Caco-2 (cell line): ENCODE measurements around the gene ZNF23. TPM values are rescaled to one million over a fixed set of nuclear protein-coding genes. Genes with fewer than 3 reads are reported as not detected.
A peak's percentile ranks its signal among the peaks of the same experiment; 100 is the strongest.

Experiments
- BruUV-seq: library from RNA; stranded (reverse); fragments of 400-500 nt; replicated peaks from 2 replicates; lab custom pipeline; 2021; lab: Mats Ljungman, UMichigan
- CTCF ChIA-PET: fragments of 300-600 bp; sonication (Branson Sonifier 250); formaldehyde crosslinking; loops from one replicate; lab custom pipeline; 2022; ENCODE audit warnings: antibody characterized with exemption; lab: Charles Lee
- POLR2A ChIA-PET: fragments of 300-600 bp; sonication (Branson Sonifier 250); formaldehyde crosslinking; loops from one replicate; lab custom pipeline; 2022; ENCODE audit warnings: antibody characterized with exemption; lab: Charles Lee
- DNase-seq, 2 experiments: peaks; one replicate each; pipeline versions ENCODE4 v3.0.0 to v3.0.0-alpha.2; 2020 to 2022
- H3K27me3 ChIP-seq: replicated peaks from 2 replicates; pipeline ENCODE4 v1.6.0; 2011; ENCODE audit warnings: low read length; ENCODE audit not compliant: control insufficient read depth, insufficient read depth
- H3K36me3 ChIP-seq: 2 replicates; pipeline ENCODE4 v1.5.1; 2011; ENCODE audit warnings: low read length; ENCODE audit not compliant: control insufficient read depth, insufficient read depth
- H3K4me1 ChIP-seq: fragments of 250-450 bp; sonication (Bioruptor Pico); 2 replicates; pipeline ENCODE4 v1.5.1; 2020; ENCODE audit warnings: mild to moderate bottlenecking
- H3K4me3 ChIP-seq: 2 replicates; pipeline ENCODE4 v1.5.1; 2011; ENCODE audit warnings: low read depth, mild to moderate bottlenecking, control low read depth, low read length
- H3K9me3 ChIP-seq: fragments of 250-450 bp; sonication (Bioruptor Pico); 2 replicates; pipeline ENCODE4 v1.5.1; 2020; ENCODE audit warnings: mild to moderate bottlenecking, moderate library complexity
- H3K27ac Mint-ChIP-seq: one replicate; pipeline ENCODE4 v1.8.0; 2022; ENCODE audit warnings: mixed read lengths; ENCODE audit not compliant: unreplicated experiment
- H3K27me3 Mint-ChIP-seq: one replicate; pipeline ENCODE4 v1.8.0; 2022; ENCODE audit warnings: mixed read lengths; ENCODE audit not compliant: insufficient read depth, unreplicated experiment
- H3K36me3 Mint-ChIP-seq: one replicate; pipeline ENCODE4 v1.8.0; 2022; ENCODE audit warnings: mild to moderate bottlenecking, mixed read lengths; ENCODE audit not compliant: insufficient read depth, unreplicated experiment
- H3K4me1 Mint-ChIP-seq: one replicate; pipeline ENCODE4 v1.8.0; 2022; ENCODE audit warnings: low read depth, mixed read lengths; ENCODE audit not compliant: unreplicated experiment
- H3K4me3 Mint-ChIP-seq: one replicate; pipeline ENCODE4 v1.8.0; 2022; ENCODE audit warnings: mild to moderate bottlenecking, moderate library complexity, mixed read lengths; ENCODE audit not compliant: unreplicated experiment
- H3K9me3 Mint-ChIP-seq: one replicate; pipeline ENCODE4 v1.8.0; 2022; ENCODE audit warnings: mixed read lengths; ENCODE audit not compliant: unreplicated experiment
- CTCF ChIP-seq, 2 experiments: fragments of 200-600 bp in 1 of 2; IDR thresholded peaks; 1 replicate in 1 of 2; 2 replicates in 1 of 2; pipeline versions ENCODE4 v1.5.1 to v1.8.0; 2011 to 2022; ENCODE audit warnings: antibody characterized with exemption in 1 of 2, control low read depth in 1 of 2, inconsistent platforms in 1 of 2, low read depth in 1 of 2, low read length in 1 of 2, mild to moderate bottlenecking in 1 of 2, moderate library complexity in 1 of 2; ENCODE audit not compliant: insufficient read depth in 1 of 2, severe bottlenecking in 1 of 2, unreplicated experiment in 1 of 2
- intact Hi-C: fragments of 100-400 bp; cut with micrococcal nuclease; formaldehyde crosslinking; loops from one replicate; pipeline ENCODE4 v1.10.0; 2022; ENCODE audit not compliant: unreplicated experiment
- total RNA-seq: library from RNA; stranded (reverse); gene quantifications from 2 replicates; pipeline ENCODE4 v1.2.3, GENCODE V29; 2022

The ZNF23 gene
- total RNA-seq, 1 experiment from 2014 or later, result 9.6 TPM

DNA sequence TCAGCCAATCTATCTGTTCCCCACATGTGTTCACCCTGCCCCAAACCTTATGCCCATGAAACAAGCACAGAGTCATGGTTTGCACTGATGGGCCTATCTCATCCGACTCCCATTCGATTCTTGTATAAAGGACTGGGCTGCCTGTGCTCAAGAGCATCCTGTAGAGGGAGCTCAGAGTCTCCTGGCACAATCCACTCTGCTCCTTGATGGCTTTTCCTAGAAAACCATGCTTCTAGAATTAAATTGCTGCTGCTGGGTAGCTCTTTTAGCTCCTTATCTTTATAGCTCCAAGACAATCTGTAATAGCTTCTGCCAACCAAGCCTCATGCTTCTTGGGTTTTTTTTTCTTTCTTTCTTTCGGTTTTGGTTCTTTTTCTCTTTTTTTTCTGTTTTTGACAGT, 17.4 kb upstream of the ZNF23 start:
- BruUV-seq, result no TSS peak
- no peaks in the 10 kb centered on the region for H3K9me3 ChIP-seq
- no peaks in the 10 kb centered on the region for H3K9me3 Mint-ChIP-seq
- no peaks in the 10 kb centered on the region for H3K27me3 ChIP-seq
- intact Hi-C loops, result loop anchor here (5.0 kb wide), 1 partner anchor 58 kb away; no protein-coding TSS in a partner anchor
- no peaks in the 10 kb centered on the region for H3K4me1 ChIP-seq
- H3K27me3 Mint-ChIP-seq, result no peaks in the 10 kb centered on the region
- H3K27ac Mint-ChIP-seq, result no peak overlapping the region
- POLR2A ChIA-PET, result interaction anchor here (0.6 kb wide), 1 partner anchor 12 kb away, joined by 8 read pairs; no protein-coding TSS in a partner anchor
- CTCF ChIA-PET, result interaction anchor here (0.5 to 1.1 kb wide), 9 partner anchors 17 to 482 kb away, joined by 3 to 11 read pairs (median 4); partner anchors contain the start of gene ZNF23
- H3K36me3 Mint-ChIP-seq, result peaks cover 6% of the 10 kb centered on the region
- H3K4me3 Mint-ChIP-seq, result no peak overlapping the region
- H3K4me1 Mint-ChIP-seq, result no peaks in the 10 kb centered on the region
- H3K36me3 ChIP-seq, result no peaks in the 10 kb centered on the region
- peak; percentile 46 to 87 for TF ChIP-seq CTCF (IDR thresholded peaks at IDR 0.05; ENCODE audit: insufficient read depth in 1 of 2, low read depth in 1 of 2, low read length in 1 of 2, severe bottlenecking in 1 of 2, unreplicated experiment in 1 of 2)
- DNase-seq, result peak; percentile 40 to 45
- no peak overlapping the region for H3K4me3 ChIP-seq

DNA sequence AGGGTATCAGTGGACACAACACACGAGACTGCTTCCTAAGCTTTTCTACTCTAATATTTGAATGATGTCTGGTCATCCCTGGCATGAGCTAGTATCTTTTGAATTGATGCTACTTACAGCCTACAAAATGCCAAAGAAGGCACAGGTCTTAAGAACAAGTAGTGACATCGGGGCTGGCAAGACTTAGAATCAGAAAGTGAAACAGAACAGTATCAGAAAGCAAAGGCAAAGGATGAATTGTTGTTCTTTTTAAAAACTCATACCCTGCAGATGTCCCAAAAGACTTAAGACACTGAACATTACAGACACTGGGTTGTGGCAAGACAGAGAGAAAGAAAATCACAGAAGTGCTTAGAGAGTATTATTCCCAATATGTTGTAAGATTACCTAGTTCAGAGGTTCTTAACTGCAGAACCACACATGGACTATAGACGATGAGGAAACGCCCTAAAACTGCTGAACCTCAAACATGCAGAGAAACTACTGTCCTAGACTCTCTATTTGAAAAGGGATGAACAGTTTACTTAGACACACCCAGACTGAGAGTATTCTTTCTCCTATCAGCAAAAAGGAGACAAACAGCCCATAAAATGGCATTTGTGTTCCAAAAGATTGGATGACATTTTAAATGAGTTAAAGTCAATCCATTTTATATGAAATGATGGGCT, 14.5 kb upstream of the ZNF23 start:
- Mint-ChIP-seq H3K4me3 (no peak overlapping the region), H3K36me3 (peaks cover 6% of the 10 kb centered on the region), H3K9me3 (no peaks in the 10 kb centered on the region), H3K4me1 (no peaks in the 10 kb centered on the region), H3K27me3 (no peaks in the 10 kb centered on the region), H3K27ac (no peak overlapping the region)
- DNase-seq, result no peak
- Histone ChIP-seq H3K9me3 (no peaks in the 10 kb centered on the region), H3K4me3 (no peak overlapping the region), H3K4me1 (no peaks in the 10 kb centered on the region), H3K27me3 (no peaks in the 10 kb centered on the region), H3K36me3 (no peaks in the 10 kb centered on the region)
- intact Hi-C loops, result loop anchor here (5.0 kb wide), 1 partner anchor 61 kb away; no protein-coding TSS in a partner anchor
- no TSS peak for BruUV-seq
- POLR2A ChIA-PET, result no interaction called here
- TF ChIP-seq CTCF (IDR thresholded peaks at IDR 0.05; ENCODE audit: insufficient read depth in 1 of 2, low read depth in 1 of 2, low read length in 1 of 2, severe bottlenecking in 1 of 2, unreplicated experiment in 1 of 2), result no peak
- CTCF ChIA-PET, result no interaction called here

- Mint-ChIP-seq H3K9me3 (no peaks in the 10 kb centered on the region), H3K27ac (no peak overlapping the region), H3K36me3 (peaks cover 6% of the 10 kb centered on the region), H3K4me1 (no peaks in the 10 kb centered on the region), H3K27me3 (no peaks in the 10 kb centered on the region), H3K4me3 (no peak overlapping the region)
- H3K4me3 ChIP-seq, result no peak overlapping the region
- DNase-seq, result no peak
- no peaks in the 10 kb centered on the region for H3K9me3 ChIP-seq
- no peaks in the 10 kb centered on the region for H3K4me1 ChIP-seq
- POLR2A ChIA-PET, result no interaction called here
- no TSS peak for BruUV-seq
- no peaks in the 10 kb centered on the region for H3K36me3 ChIP-seq
- intact Hi-C loops, result loop anchor here (5.0 kb wide), 1 partner anchor 62 kb away; no protein-coding TSS in a partner anchor
- no peak for TF ChIP-seq CTCF (IDR thresholded peaks at IDR 0.05; ENCODE audit: insufficient read depth in 1 of 2, low read depth in 1 of 2, low read length in 1 of 2, severe bottlenecking in 1 of 2, unreplicated experiment in 1 of 2)
- CTCF ChIA-PET, result no interaction called here
- no peaks in the 10 kb centered on the region for H3K27me3 ChIP-seq
Observed at GRCh38 chr16:71474864-71475263, 12.8 kb upstream of the ZNF23 start.
